ENCODE results near the gene GALNT8.
"Not testable (repeated sequence)": the region's sequence is repeated elsewhere in the genome, so short reads cannot be mapped to it uniquely, and the experiment has no call there.

The GALNT8 gene

DNA sequence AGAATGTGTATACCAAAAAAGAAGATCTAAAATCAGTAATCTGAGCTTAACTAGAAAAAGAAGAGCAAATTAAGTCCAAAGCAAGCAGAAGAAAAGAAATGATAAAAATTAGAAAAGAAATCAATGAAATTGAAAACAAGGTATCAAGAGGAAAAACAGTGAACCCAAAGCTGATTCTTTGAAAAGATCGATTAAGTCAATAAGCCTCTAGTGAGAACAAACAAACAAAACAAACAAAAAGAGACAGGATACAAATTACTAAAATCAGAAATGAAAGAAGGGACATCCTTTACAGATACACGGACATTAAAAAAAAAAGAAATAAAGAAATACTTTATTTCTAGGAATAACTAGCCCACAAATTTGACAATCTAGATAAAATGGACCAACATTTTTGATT lies 12.9 kb upstream of the GALNT8 start:
- DNase-seq (ENCODE audit: insufficient read length, low spot score): no peak
- TF ChIP-seq POU2F2 (IDR thresholded peaks at IDR 0.05; ENCODE audit: low read depth, low read length) (no peak), POLR2A (IDR thresholded peaks at IDR 0.05; ENCODE audit: low read depth, low read length) (no peak)
- no peak for FAIRE-seq

DNA sequence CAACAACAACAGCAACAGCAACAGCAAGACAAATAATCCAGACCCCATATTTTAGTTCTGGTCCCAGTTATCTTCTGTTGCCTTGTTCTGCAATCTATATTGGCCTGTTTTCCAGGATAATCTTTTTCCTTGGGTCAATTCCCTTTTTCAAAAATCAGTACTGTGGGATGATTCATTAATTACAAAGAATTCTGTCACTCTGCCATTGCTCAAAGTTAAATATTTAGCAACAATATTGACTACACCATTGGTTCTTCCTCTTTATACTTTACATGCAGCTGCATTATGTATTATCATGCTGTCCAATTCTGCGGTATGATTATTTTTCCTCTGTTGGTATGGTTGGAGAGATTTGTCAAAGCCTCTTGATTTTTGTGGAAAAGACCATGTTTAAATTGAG lies 10.1 kb upstream of the GALNT8 start:
- TF ChIP-seq SPI1 (IDR thresholded peaks at IDR 0.05; ENCODE audit: low read depth, low read length) (no peak), POU2F2 (IDR thresholded peaks at IDR 0.05; ENCODE audit: low read depth, low read length) (no peak), POLR2AphosphoS5 (IDR thresholded peaks at IDR 0.05; ENCODE audit: low read depth, low read length) (no peak), POLR2A (IDR thresholded peaks at IDR 0.05; ENCODE audit: low read depth, low read length) (no peak), PAX5 (IDR thresholded peaks at IDR 0.05; ENCODE audit: insufficient read depth, low read length, severe bottlenecking) (no peak), TAF1 (IDR thresholded peaks at IDR 0.05; ENCODE audit: low read depth, low read length) (no peak)

DNA sequence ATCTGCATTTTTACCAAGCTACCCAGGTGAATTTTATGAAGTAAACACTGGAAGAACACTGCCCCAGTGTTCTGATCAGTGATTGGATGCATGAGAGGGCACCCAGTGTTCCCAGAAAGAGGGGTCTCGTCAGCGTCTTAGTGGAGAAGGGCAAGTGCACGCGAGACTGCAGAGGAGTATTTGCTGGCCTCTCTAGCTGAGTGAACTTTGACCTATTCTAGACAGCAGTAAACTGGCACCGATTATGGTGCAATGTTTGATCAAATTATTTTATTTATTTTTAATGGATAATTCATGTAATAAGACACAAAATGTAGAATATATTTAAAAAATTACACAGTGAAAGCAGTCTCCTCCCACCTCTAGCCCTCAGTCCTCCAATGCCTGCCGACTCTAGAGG lies 5.3 kb upstream of the GALNT8 start:
- TF ChIP-seq SPI1 (IDR thresholded peaks at IDR 0.05; ENCODE audit: low read depth, low read length): no peak
- TF ChIP-seq POLR2A (IDR thresholded peaks at IDR 0.05; ENCODE audit: low read depth, low read length): no peak
- TF ChIP-seq PAX5 (IDR thresholded peaks at IDR 0.05; ENCODE audit: insufficient read depth, low read length, severe bottlenecking): no peak
- no peak for TF ChIP-seq TAF1 (IDR thresholded peaks at IDR 0.05; ENCODE audit: low read depth, low read length)
- TF ChIP-seq POU2F2 (IDR thresholded peaks at IDR 0.05; ENCODE audit: low read depth, low read length): no peak
- TF ChIP-seq POLR2AphosphoS5 (IDR thresholded peaks at IDR 0.05; ENCODE audit: low read depth, low read length): no peak
- DNase-seq (ENCODE audit: insufficient read length, low spot score): no peak
- no peak for FAIRE-seq

More for the DNA sequence above, 10.1 kb upstream of the GALNT8 start:
- FAIRE-seq (no peak), DNase-seq (ENCODE audit: insufficient read length, low spot score) (no peak)

DNA sequence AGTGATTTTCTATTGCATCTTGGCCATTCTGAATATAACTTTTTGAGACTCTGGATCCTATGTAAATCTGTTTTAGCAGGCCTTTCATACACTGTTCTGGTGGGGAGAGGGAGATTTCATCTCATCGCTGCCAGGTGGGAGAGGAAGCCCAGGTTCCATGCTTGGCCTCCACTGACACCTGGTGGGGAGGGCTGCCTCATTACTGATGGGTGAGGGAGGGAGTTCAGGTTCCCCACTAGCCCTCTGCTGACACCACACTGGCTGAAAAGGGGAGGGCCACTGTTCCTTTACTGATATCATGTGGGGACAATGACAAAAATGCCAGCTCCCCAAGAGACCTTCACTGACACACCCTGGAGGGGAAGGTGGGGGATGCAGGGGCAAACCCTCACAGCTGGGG lies 2.4 kb upstream of the GALNT8 start:
- DNase-seq (ENCODE audit: insufficient read length, low spot score) (no peak), FAIRE-seq (no peak)
- TF ChIP-seq POLR2A (IDR thresholded peaks at IDR 0.05; ENCODE audit: low read depth, low read length): no peak
- no peak for TF ChIP-seq POU2F2 (IDR thresholded peaks at IDR 0.05; ENCODE audit: low read depth, low read length)
- no peak for TF ChIP-seq TAF1 (IDR thresholded peaks at IDR 0.05; ENCODE audit: low read depth, low read length)
- TF ChIP-seq SPI1 (IDR thresholded peaks at IDR 0.05; ENCODE audit: low read depth, low read length): no peak
- TF ChIP-seq POLR2AphosphoS5 (IDR thresholded peaks at IDR 0.05; ENCODE audit: low read depth, low read length): no peak
- no peak for TF ChIP-seq PAX5 (IDR thresholded peaks at IDR 0.05; ENCODE audit: insufficient read depth, low read length, severe bottlenecking)

GRCh38 chr12:4720637-4720995 lies 416 bp downstream of the GALNT8 start:
- TF ChIP-seq PAX5 (IDR thresholded peaks at IDR 0.05; ENCODE audit: insufficient read depth, low read length, severe bottlenecking) (no peak), POLR2AphosphoS5 (IDR thresholded peaks at IDR 0.05; ENCODE audit: low read depth, low read length) (no peak), POLR2A (IDR thresholded peaks at IDR 0.05; ENCODE audit: low read depth, low read length) (no peak), TAF1 (IDR thresholded peaks at IDR 0.05; ENCODE audit: low read depth, low read length) (no peak), POU2F2 (IDR thresholded peaks at IDR 0.05; ENCODE audit: low read depth, low read length) (no peak), SPI1 (IDR thresholded peaks at IDR 0.05; ENCODE audit: low read depth, low read length) (no peak)
- FAIRE-seq: no peak

DNA sequence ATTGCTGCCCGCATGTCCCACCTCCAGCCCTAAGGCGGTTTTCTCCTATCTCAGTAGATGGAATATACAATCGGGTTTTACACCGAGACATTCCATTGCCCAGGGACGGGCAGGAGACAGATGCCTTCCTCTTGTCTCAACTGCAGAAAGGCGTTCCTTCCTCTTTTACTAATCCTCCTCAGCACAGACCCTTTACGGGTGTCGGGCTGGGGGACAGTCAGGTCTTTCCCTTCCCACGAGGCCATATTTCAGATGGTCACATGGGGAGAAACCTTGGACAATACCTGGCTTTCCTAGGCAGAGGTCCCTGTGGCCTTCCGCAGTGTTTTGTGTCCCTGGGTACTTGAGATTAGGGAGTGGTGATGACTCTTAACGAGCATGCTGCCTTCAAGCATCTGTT lies 1.4 kb downstream of the GALNT8 start:
- not testable (repeated sequence) for FAIRE-seq; DNase-seq (ENCODE audit: insufficient read length, low spot score)

More at GRCh38 chr12:4720637-4720995, 416 bp downstream of the GALNT8 start:
- no peak for DNase-seq (ENCODE audit: insufficient read length, low spot score)

GRCh38 chr12:4723226-4723625 lies 3.0 kb downstream of the GALNT8 start:
- no peak for DNase-seq (ENCODE audit: insufficient read length, low spot score)
- FAIRE-seq: no peak
- TF ChIP-seq SPI1 (IDR thresholded peaks at IDR 0.05; ENCODE audit: low read depth, low read length) (no peak), POLR2AphosphoS5 (IDR thresholded peaks at IDR 0.05; ENCODE audit: low read depth, low read length) (no peak), POLR2A (IDR thresholded peaks at IDR 0.05; ENCODE audit: low read depth, low read length) (no peak), POU2F2 (IDR thresholded peaks at IDR 0.05; ENCODE audit: low read depth, low read length) (no peak), PAX5 (IDR thresholded peaks at IDR 0.05; ENCODE audit: insufficient read depth, low read length, severe bottlenecking) (no peak), TAF1 (IDR thresholded peaks at IDR 0.05; ENCODE audit: low read depth, low read length) (no peak)

GRCh38 chr12:4725057-4725456 lies 4.9 kb downstream of the GALNT8 start:
- TF ChIP-seq POLR2A (IDR thresholded peaks at IDR 0.05; ENCODE audit: low read depth, low read length): no peak
- FAIRE-seq (no peak), DNase-seq (ENCODE audit: insufficient read length, low spot score) (no peak)

DNA sequence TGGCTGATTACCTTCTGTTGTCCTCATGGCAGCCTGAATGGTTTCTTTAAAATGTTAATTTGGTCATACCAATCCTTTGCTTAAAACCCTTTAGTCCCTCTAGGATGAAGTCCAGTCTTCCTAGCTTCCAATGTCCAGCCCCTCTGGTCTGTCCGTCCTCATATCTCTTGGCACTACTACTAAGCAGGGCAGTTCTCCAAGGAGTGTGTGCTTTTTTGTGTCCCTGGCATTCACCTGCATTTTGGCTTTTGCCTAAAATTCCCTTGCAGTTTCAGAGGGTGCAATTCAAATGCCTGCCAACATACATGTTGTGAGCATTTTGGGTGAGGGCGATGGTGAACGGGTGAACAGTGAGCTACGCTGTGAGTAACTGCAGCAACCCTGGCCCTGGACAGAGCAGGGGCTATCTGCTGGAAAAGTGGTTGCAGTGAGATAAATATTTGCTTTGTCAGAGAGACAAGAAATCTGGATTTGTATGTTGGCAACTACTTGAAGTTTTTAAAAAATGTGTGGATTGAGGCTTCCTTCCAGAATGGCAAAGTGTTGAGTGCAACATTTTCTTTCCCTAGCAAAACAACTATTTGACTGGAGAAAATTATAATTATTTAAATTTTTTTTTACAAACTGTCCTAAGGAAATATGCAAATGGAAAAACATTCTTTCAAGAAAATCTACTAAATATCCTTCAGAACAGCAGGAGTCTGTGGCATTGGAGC lies 14.6 kb downstream of the GALNT8 start:
- no peak for FAIRE-seq
- no peak for TF ChIP-seq SPI1 (IDR thresholded peaks at IDR 0.05; ENCODE audit: low read depth, low read length)
- no peak for TF ChIP-seq TAF1 (IDR thresholded peaks at IDR 0.05; ENCODE audit: low read depth, low read length)
- no peak for TF ChIP-seq PAX5 (IDR thresholded peaks at IDR 0.05; ENCODE audit: insufficient read depth, low read length, severe bottlenecking)
- TF ChIP-seq POLR2AphosphoS5 (IDR thresholded peaks at IDR 0.05; ENCODE audit: low read depth, low read length): no peak
- TF ChIP-seq POU2F2 (IDR thresholded peaks at IDR 0.05; ENCODE audit: low read depth, low read length): no peak
- TF ChIP-seq POLR2A (IDR thresholded peaks at IDR 0.05; ENCODE audit: low read depth, low read length): no peak

DNA sequence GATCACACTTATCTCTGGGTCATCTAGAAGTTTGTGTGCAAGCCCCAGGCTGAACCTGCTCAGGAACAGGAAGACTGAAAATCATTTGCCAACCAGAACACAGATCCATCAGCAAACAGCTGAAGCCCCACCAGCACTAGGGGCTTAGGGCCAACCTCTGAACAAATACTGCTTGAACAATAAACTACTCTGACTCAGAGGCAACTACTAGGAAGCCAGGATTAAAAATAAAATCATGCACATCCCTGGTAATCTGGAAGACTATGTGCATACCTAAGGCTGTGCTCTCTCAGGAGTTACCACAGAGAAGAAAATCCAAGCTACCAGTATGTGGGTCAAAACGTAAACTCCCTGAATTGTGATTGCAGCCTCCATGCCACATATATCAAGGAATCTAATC lies 15.9 kb downstream of the GALNT8 start:
- FAIRE-seq: no peak
- DNase-seq (ENCODE audit: insufficient read length, low spot score): no peak
- TF ChIP-seq TAF1 (IDR thresholded peaks at IDR 0.05; ENCODE audit: low read depth, low read length): no peak
- no peak for TF ChIP-seq PAX5 (IDR thresholded peaks at IDR 0.05; ENCODE audit: insufficient read depth, low read length, severe bottlenecking)
- TF ChIP-seq SPI1 (IDR thresholded peaks at IDR 0.05; ENCODE audit: low read depth, low read length): no peak
- TF ChIP-seq POLR2A (IDR thresholded peaks at IDR 0.05; ENCODE audit: low read depth, low read length): no peak
- TF ChIP-seq POLR2AphosphoS5 (IDR thresholded peaks at IDR 0.05; ENCODE audit: low read depth, low read length): no peak
- no peak for TF ChIP-seq POU2F2 (IDR thresholded peaks at IDR 0.05; ENCODE audit: low read depth, low read length)

More for the DNA sequence above, 14.6 kb downstream of the GALNT8 start:
- no peak for DNase-seq (ENCODE audit: insufficient read length, low spot score)
